NT2/D1 (cell line): ENCODE data around the gene BCDIN3D.

Experiments
- SUZ12 ChIP-seq: IDR thresholded peaks from 2 replicates; pipeline ENCODE4 v1.6.1; 2011; ENCODE audit not compliant: insufficient read length, insufficient read depth; ENCODE audit errors: extremely low read depth
- YY1 ChIP-seq: IDR thresholded peaks from 2 replicates; pipeline ENCODE4 v1.6.1; 2011; ENCODE audit not compliant: insufficient read length, insufficient read depth
- ZNF274 ChIP-seq: IDR thresholded peaks from 2 replicates; pipeline ENCODE4 v1.6.1; 2011; ENCODE audit warnings: mild to moderate bottlenecking, low read depth, low read length

- TF ChIP-seq YY1 = no peak
- no peak for TF ChIP-seq ZNF274
- no peak for TF ChIP-seq SUZ12
Observed at GRCh38 chr12:49853671-49854070, 10.8 kb upstream of the BCDIN3D start.
